GM12878 (cell line): ENCODE results near the gene FBXL2. TPM values are rescaled to one million over a fixed set of nuclear protein-coding genes. Genes with fewer than 3 reads are reported as not detected.

Experiments
- ATAC-seq: fragments of 200-7000 bp; cut with Tn5 transposase; 3 replicates; pipeline ENCODE4 v1.9.1; 2020; ENCODE audit warnings: mild to moderate bottlenecking, moderate library complexity
- BruUV-seq: library from RNA; stranded (reverse); fragments of 400-500 nt; replicated peaks from 2 replicates; lab custom pipeline; 2021; lab: Mats Ljungman, UMichigan
- CTCF ChIA-PET: fragments of 300-600 bp; sonication (Branson Sonifier 250); formaldehyde crosslinking; extraction: SDS; loops from one replicate; lab custom pipeline; 2021; ENCODE audit warnings: inconsistent platforms; lab: Yijun Ruan, JAX
- POLR2A ChIA-PET: fragments of 350-600 bp; formaldehyde crosslinking; extraction: SDS; loops from one replicate; lab custom pipeline; 2021; ENCODE audit warnings: inconsistent platforms; lab: Charles Lee
- RAD21 ChIA-PET: fragments of 300-600 bp; sonication (Branson Sonifier 250); formaldehyde crosslinking; loops from one replicate; lab custom pipeline; 2023; ENCODE audit warnings: antibody characterized with exemption; ENCODE audit not compliant: unreplicated experiment; lab: Charles Lee
- SMC1A ChIA-PET: fragments of 300-600 bp; sonication (Branson Sonifier 250); formaldehyde crosslinking; loops from one replicate; lab custom pipeline; 2023; ENCODE audit not compliant: unreplicated experiment, uncharacterized antibody; lab: Charles Lee
- DNase-seq: peaks from one replicate; pipeline ENCODE4 v3.0.0-alpha.2; 2011; ENCODE audit warnings: low read depth, low spot score
- FAIRE-seq: peaks from 3 replicates; lab custom pipeline; 2011; peaks lifted over from hg19 to GRCh38; lab: Jason Lieb, UNC
- H2AFZ ChIP-seq: 2 replicates; pipeline ENCODE4 v1.6.0; 2011; ENCODE audit warnings: low read depth, low read length, control low read depth; ENCODE audit not compliant: control insufficient read depth
- H3K27ac ChIP-seq: 2 replicates; pipeline ENCODE4 v1.5.1; 2011; ENCODE audit warnings: control low read depth; ENCODE audit not compliant: control insufficient read depth, insufficient read depth
- H3K27me3 ChIP-seq, 2 experiments: replicated peaks in 1 of 2; 2 replicates each; pipeline versions ENCODE4 v1.6.0 to v1.6.1; 2011; ENCODE audit warnings: low read length in 1 of 2; ENCODE audit not compliant: control insufficient read depth in 2 of 2, insufficient read depth in 2 of 2
- H3K36me3 ChIP-seq, 2 experiments: 2 replicates each; pipeline ENCODE4 v1.5.1; 2011; ENCODE audit warnings: low read length in 1 of 2; ENCODE audit not compliant: control insufficient read depth in 2 of 2, insufficient read depth in 2 of 2
- H3K4me1 ChIP-seq: 2 replicates; pipeline ENCODE4 v1.6.1; 2011; ENCODE audit warnings: mild to moderate bottlenecking, low read length, moderate library complexity, mixed read lengths; ENCODE audit not compliant: control insufficient read depth, insufficient read depth
- H3K4me2 ChIP-seq: 2 replicates; pipeline ENCODE4 v1.6.0; 2011; ENCODE audit warnings: control low read depth; ENCODE audit not compliant: control insufficient read depth, insufficient read depth
- H3K4me3 ChIP-seq: fragments of 200-600 bp; sonication (generic); 2 replicates; pipeline ENCODE4 v1.5.1; 2016
- H3K79me2 ChIP-seq: 2 replicates; pipeline ENCODE4 v1.6.0; 2011; ENCODE audit warnings: low read length; ENCODE audit not compliant: control insufficient read depth, insufficient read depth
- H3K9ac ChIP-seq: 2 replicates; pipeline ENCODE4 v1.8.0; 2011; ENCODE audit warnings: low read length, control low read depth, mixed read lengths; ENCODE audit not compliant: control insufficient read depth, insufficient read depth
- H3K9me3 ChIP-seq: replicated peaks from 3 replicates; pipeline ENCODE4 v1.5.1; 2011; ENCODE audit warnings: mild to moderate bottlenecking, low read length; ENCODE audit not compliant: control insufficient read depth, insufficient read depth
- H4K20me1 ChIP-seq: 2 replicates; pipeline ENCODE4 v1.6.0; 2011; ENCODE audit not compliant: control insufficient read depth, insufficient read depth
- CHD4 ChIP-seq: fragments of 200-600 bp; sonication (generic); IDR thresholded peaks from 2 replicates; pipeline ENCODE4 v1.6.1; 2016; ENCODE audit warnings: mild to moderate bottlenecking
- CREB1 ChIP-seq: IDR thresholded peaks from 2 replicates; pipeline ENCODE4 v1.6.1; 2012; ENCODE audit warnings: low read depth, mild to moderate bottlenecking, inconsistent platforms
- IRF4 ChIP-seq: IDR thresholded peaks from 2 replicates; pipeline ENCODE4 v1.6.1; 2011; ENCODE audit warnings: low read depth, low read length
- NR2C2 ChIP-seq: IDR thresholded peaks from 2 replicates; pipeline ENCODE4 v1.6.1; 2011; ENCODE audit warnings: borderline replicate concordance, low read depth; ENCODE audit not compliant: control insufficient read depth, insufficient read length
- POLR2A ChIP-seq: IDR thresholded peaks from 2 replicates; pipeline ENCODE4 v1.6.1; 2011; ENCODE audit warnings: low read depth, mild to moderate bottlenecking, low read length
- RAD21 ChIP-seq: IDR thresholded peaks from 2 replicates; pipeline ENCODE4 v1.6.1; 2011; ENCODE audit warnings: mild to moderate bottlenecking, low read depth, low read length, moderate library complexity; ENCODE audit not compliant: insufficient read depth
- RAD51 ChIP-seq: fragments of 450-650 bp; IDR thresholded peaks from 2 replicates; pipeline ENCODE4 v1.6.1; 2016; ENCODE audit warnings: moderate library complexity, mild to moderate bottlenecking, inconsistent platforms
- RCOR1 ChIP-seq: conservative IDR thresholded peaks from 2 replicates; pipeline ENCODE4 v1.6.1; 2012; ENCODE audit warnings: low read depth, low read length, improper control_type of control experiment
- SPI1 ChIP-seq: IDR thresholded peaks from 2 replicates; pipeline ENCODE4 v1.6.1; 2011; ENCODE audit warnings: low read depth, mild to moderate bottlenecking, low read length, moderate library complexity, borderline replicate concordance; ENCODE audit not compliant: insufficient read depth
- TARDBP ChIP-seq: IDR thresholded peaks from 2 replicates; pipeline ENCODE4 v1.6.1; 2016; ENCODE audit warnings: borderline replicate concordance
- ZNF274 ChIP-seq: IDR thresholded peaks from one replicate; pipeline ENCODE4 v1.8.0; 2011; ENCODE audit not compliant: insufficient read length, insufficient read depth
- ZZZ3 ChIP-seq: IDR thresholded peaks from 2 replicates; pipeline ENCODE4 v1.6.1; 2011; ENCODE audit warnings: low read depth; ENCODE audit not compliant: control insufficient read depth, insufficient read length
- WGBS: methylation state at CpG from one replicate; pipeline ENCODE4 v1.1.6; 2016; ENCODE audit warnings: low lambda C conversion rate; ENCODE audit not compliant: insufficient replicate concordance, insufficient coverage; ENCODE audit errors: missing lambda C conversion rate; 5-methylcytosine and 5-hydroxymethylcytosine counted together
- in situ Hi-C: fragments of 300-500 bp; cut with MboI; formaldehyde crosslinking; loops from 9 replicates; pipeline ENCODE4 v1.14.3; 2018; ENCODE audit warnings: mixed read lengths
- intact Hi-C: fragments of 100-400 bp; cut with micrococcal nuclease; formaldehyde crosslinking; loops from one replicate; pipeline ENCODE4 v1.14.2; 2022; ENCODE audit not compliant: unreplicated experiment
- polyA plus RNA-seq, 11 experiments: library from polyadenylated mRNA; depleted of rRNA in 4 of 11; unstranded in 6 of 11; stranded (reverse) in 5 of 11; fragments of >200 nt; fragmentation: Nextera tagmentation in 4 of 11; fragmentation: Illumina TruSeq in 1 of 11; extraction: Ambion mirVana in 4 of 11; extraction: Trizol in 1 of 11; gene quantifications; 1 replicate in 1 of 11; 2 replicates in 10 of 11; pipeline versions ENCODE4 v1.2.1 to v1.2.3, GENCODE V29; 2011 to 2016; ENCODE audit warnings: inconsistent platforms in 2 of 11, missing spikeins in 2 of 11, low read depth in 1 of 11
- total RNA-seq, 4 experiments: library from RNA; depleted of rRNA in 3 of 4; stranded (reverse); fragments of >200 nt in 3 of 4; fragmentation: Illumina TruSeq in 1 of 4; extraction: Trizol in 1 of 4; gene quantifications; 2 replicates each; pipeline versions ENCODE4 v1.2.1 to v1.2.3, GENCODE V29; 2013 to 2021
- TF ChIP-seq, protein P1 (sequence below): fragments of 450-650 bp; IDR thresholded peaks from 2 replicates; pipeline ENCODE4 v1.6.1; 2017; ENCODE audit warnings: low read depth, mild to moderate bottlenecking, moderate library complexity
- TF ChIP-seq, protein P2 (sequence below): fragments of 150-350 bp; IDR thresholded peaks from 2 replicates; pipeline ENCODE4 v1.6.1; 2016; ENCODE audit warnings: low read depth, low read length

The FBXL2 gene
- total and polyA plus RNA-seq, 10 of the 15 experiments (the other 5 are each of a cell fraction or from before 2014, with no cell fraction given) = 0.04 to 0.72 (median 0.15) TPM; not detected in 1

GRCh38 chr3:33385423-33385822 lies 108.2 kb downstream of the FBXL2 start:
- no peaks in the 10 kb centered on the region for H3K27me3 ChIP-seq
- POLR2A ChIA-PET = no interaction called here
- H3K36me3 ChIP-seq = peaks cover 4 to 7% of the 10 kb centered on the region in 2 experiments; a peak in 2 of 4 replicates
- H3K79me2 ChIP-seq = no peaks in the 10 kb centered on the region
- H3K27ac ChIP-seq = peak overlapping the region; percentile 46
- peak; percentile 47; the same call in 1 of the 2 replicates for TF ChIP-seq CREB1
- TF ChIP-seq NR2C2 = no peak
- TF ChIP-seq IRF4 = no peak
- TF ChIP-seq ZZZ3 = no peak
- TF ChIP-seq TARDBP = no peak
- peak; percentile 46; the same call in 1 of the 2 replicates for TF ChIP-seq POLR2A
- DNase-seq = no peak
- no peaks in the 10 kb centered on the region for H4K20me1 ChIP-seq
- H2AFZ ChIP-seq = no peak overlapping the region
- ATAC-seq = no peak
- H3K4me2 ChIP-seq = no peak overlapping the region
- CTCF ChIA-PET = interaction anchor here (0.9 to 3.4 kb wide), 2 partner anchors 9 to 13 kb away, joined by 3 to 32 read pairs; no protein-coding TSS in a partner anchor
- FAIRE-seq = no peak
- in situ Hi-C loops = no loop called here
- SMC1A ChIA-PET = interaction anchor here (1.0 to 1.1 kb wide), 2 partner anchors 45 to 112 kb away, joined by 3 read pairs; no protein-coding TSS in a partner anchor
- intact Hi-C loops = no loop called here
- no peaks in the 10 kb centered on the region for H3K9me3 ChIP-seq
- BruUV-seq = no TSS peak
- RAD21 ChIA-PET = interaction anchor here (1.0 kb wide), 1 partner anchor 52 kb away, joined by 3 read pairs; no protein-coding TSS in a partner anchor
- 88% methylated on average over 5 of the region's 5 CpGs for WGBS
- no peak overlapping the region for H3K4me3 ChIP-seq
- H3K9ac ChIP-seq = no peak overlapping the region
- no peaks in the 10 kb centered on the region for H3K4me1 ChIP-seq

- Histone ChIP-seq H3K36me3 (peaks cover 6 to 8% of the 10 kb centered on the region in 2 experiments; a peak in 3 of 4 replicates), H4K20me1 (no peaks in the 10 kb centered on the region), H3K9me3 (no peaks in the 10 kb centered on the region), H3K4me2 (no peak overlapping the region), H3K27me3 (no peaks in the 10 kb centered on the region), H3K4me3 (no peak overlapping the region), H3K27ac (no peak overlapping the region), H2AFZ (no peak overlapping the region), H3K9ac (no peak overlapping the region), H3K4me1 (no peaks in the 10 kb centered on the region), H3K79me2 (no peaks in the 10 kb centered on the region)
- 82% methylated on average over 1 of the region's 1 CpG for WGBS
- SMC1A ChIA-PET = interaction anchor here (0.5 to 0.9 kb wide), 2 partner anchors 8 to 14 kb away, joined by 3 read pairs; no protein-coding TSS in a partner anchor
- FAIRE-seq (no peak), ATAC-seq (no peak), DNase-seq (no peak)
- RAD21 ChIA-PET = no interaction called here
- in situ Hi-C loops = no loop called here
- no TSS peak for BruUV-seq
- POLR2A ChIA-PET = no interaction called here
- intact Hi-C loops = no loop called here
- CTCF ChIA-PET = interaction anchor here (1.1 to 3.4 kb wide), 3 partner anchors 14 to 400 kb away, joined by 3 to 32 read pairs (median 4); no protein-coding TSS in a partner anchor
- TF ChIP-seq CHD4 = no peak
- TF ChIP-seq, protein P1, sequence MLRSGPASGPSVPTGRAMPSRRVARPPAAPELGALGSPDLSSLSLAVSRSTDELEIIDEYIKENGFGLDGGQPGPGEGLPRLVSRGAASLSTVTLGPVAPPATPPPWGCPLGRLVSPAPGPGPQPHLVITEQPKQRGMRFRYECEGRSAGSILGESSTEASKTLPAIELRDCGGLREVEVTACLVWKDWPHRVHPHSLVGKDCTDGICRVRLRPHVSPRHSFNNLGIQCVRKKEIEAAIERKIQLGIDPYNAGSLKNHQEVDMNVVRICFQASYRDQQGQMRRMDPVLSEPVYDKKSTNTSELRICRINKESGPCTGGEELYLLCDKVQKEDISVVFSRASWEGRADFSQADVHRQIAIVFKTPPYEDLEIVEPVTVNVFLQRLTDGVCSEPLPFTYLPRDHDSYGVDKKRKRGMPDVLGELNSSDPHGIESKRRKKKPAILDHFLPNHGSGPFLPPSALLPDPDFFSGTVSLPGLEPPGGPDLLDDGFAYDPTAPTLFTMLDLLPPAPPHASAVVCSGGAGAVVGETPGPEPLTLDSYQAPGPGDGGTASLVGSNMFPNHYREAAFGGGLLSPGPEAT = no peak
- TF ChIP-seq RAD51 = no peak
- TF ChIP-seq SPI1 = no peak
- TF ChIP-seq, protein P2, sequence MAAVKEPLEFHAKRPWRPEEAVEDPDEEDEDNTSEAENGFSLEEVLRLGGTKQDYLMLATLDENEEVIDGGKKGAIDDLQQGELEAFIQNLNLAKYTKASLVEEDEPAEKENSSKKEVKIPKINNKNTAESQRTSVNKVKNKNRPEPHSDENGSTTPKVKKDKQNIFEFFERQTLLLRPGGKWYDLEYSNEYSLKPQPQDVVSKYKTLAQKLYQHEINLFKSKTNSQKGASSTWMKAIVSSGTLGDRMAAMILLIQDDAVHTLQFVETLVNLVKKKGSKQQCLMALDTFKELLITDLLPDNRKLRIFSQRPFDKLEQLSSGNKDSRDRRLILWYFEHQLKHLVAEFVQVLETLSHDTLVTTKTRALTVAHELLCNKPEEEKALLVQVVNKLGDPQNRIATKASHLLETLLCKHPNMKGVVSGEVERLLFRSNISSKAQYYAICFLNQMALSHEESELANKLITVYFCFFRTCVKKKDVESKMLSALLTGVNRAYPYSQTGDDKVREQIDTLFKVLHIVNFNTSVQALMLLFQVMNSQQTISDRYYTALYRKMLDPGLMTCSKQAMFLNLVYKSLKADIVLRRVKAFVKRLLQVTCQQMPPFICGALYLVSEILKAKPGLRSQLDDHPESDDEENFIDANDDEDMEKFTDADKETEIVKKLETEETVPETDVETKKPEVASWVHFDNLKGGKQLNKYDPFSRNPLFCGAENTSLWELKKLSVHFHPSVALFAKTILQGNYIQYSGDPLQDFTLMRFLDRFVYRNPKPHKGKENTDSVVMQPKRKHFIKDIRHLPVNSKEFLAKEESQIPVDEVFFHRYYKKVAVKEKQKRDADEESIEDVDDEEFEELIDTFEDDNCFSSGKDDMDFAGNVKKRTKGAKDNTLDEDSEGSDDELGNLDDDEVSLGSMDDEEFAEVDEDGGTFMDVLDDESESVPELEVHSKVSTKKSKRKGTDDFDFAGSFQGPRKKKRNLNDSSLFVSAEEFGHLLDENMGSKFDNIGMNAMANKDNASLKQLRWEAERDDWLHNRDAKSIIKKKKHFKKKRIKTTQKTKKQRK = no peak
- no peak for TF ChIP-seq ZNF274
- no peak for TF ChIP-seq RAD21
- TF ChIP-seq RCOR1 = no peak
These were observed 109.4 kb downstream of the FBXL2 start for GRCh38 chr3:33386631-33387030.
